ENCODE data around the gene GNAT2.

GNAT2 gene

GRCh38 chr1:109557520-109557919 lies 61.9 kb downstream of the GNAT2 start:
- no peak for DNase-seq (ENCODE audit: low read depth in 2 of 2)

- DNase-seq (ENCODE audit: low read depth in 2 of 2), result no peak
These were observed 62.9 kb downstream of the GNAT2 start for GRCh38 chr1:109556563-109556962.
